Activated CD8-positive, alpha-beta memory T cell treated with anti-CD3 and anti-CD28 coated beads, Interleukin-2, amount 50 U/mL, for 1 hour (primary cell): ENCODE measurements around the gene FANCE.

Source experiments
- DNase-seq: peaks from one replicate; pipeline ENCODE4 v3.0.0-alpha.2; 2020; ENCODE audit errors: extremely low read depth

Gene FANCE

DNA sequence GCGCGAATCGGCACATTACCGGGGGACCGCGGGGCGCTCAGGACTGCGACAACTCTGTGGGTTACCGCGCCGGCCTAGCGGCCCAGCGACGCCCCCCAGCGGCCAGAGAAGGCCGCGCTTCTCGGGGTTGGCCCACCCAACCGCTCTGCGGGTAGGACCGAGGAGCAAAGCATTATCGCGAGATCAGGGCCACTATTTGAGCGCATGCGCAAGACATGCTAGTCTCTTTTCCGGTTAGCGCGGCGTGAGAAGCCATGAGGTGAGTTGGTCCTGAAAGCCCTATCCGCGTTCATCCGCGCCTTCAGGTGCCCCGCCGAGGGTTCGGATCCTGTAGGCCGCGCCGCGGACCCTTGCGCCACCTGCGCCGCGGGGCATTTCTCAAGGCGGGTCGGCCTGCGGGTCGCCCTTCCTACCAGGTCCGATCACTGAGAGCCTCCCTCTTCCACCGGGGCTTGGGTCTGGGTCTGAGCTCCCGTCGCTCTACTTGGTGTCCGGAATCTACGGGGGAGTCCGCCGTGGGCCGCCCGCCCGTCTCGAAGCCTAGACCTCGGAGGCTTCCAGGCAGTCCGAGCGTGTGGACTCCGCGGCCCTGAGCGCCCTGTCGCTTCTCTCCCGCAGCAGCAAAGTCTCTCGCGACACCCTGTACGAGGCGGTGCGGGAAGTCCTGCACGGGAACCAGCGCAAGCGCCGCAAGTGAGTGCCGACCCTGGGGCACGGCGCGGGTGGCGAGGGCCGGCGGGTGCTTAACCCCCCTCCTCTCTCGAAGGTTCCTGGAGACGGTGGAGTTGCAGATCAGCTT, 16.2 kb downstream of the FANCE start, which contains the start of gene RPL10A:
RPL10A (plus strand) TSS at position 221 of the 799 bp plus-strand sequence; CDS start at position 255, 34 bp downstream.
- peak; percentile 94 for DNase-seq

DNA sequence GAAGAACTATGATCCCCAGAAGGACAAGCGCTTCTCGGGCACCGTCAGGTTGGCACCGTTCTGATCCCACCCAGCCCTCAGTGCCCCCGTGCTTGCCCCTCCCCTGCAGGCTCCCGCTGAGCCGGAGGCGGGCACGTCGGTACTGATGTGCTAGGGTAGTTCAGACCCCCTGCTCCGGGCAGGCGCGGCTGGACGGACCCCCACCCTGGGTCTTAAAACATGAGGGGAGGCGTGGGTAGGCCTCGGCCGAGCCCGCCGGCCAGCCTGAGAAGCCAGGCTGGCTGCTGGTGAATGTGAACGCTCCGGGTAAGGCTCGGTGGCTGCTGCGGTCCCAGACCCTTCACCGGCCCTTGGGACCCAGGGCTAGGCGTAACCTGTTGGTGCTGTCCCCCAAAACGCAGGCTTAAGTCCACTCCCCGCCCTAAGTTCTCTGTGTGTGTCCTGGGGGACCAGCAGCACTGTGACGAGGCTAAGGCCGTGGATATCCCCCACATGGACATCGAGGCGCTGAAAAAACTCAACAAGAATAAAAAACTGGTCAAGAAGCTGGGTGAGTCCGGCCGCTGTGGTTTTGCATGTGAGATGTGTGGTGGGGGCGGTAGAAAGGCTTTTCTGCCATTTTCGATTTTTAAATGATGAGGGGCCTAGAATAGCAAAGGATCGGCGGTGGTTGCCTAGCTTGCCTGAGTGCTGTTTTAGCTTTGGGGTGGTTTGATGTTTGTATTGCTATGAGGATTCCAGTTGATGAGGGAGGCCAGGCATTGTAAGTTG, 17.0 kb downstream of the FANCE start:
- DNase-seq: no peak

DNA sequence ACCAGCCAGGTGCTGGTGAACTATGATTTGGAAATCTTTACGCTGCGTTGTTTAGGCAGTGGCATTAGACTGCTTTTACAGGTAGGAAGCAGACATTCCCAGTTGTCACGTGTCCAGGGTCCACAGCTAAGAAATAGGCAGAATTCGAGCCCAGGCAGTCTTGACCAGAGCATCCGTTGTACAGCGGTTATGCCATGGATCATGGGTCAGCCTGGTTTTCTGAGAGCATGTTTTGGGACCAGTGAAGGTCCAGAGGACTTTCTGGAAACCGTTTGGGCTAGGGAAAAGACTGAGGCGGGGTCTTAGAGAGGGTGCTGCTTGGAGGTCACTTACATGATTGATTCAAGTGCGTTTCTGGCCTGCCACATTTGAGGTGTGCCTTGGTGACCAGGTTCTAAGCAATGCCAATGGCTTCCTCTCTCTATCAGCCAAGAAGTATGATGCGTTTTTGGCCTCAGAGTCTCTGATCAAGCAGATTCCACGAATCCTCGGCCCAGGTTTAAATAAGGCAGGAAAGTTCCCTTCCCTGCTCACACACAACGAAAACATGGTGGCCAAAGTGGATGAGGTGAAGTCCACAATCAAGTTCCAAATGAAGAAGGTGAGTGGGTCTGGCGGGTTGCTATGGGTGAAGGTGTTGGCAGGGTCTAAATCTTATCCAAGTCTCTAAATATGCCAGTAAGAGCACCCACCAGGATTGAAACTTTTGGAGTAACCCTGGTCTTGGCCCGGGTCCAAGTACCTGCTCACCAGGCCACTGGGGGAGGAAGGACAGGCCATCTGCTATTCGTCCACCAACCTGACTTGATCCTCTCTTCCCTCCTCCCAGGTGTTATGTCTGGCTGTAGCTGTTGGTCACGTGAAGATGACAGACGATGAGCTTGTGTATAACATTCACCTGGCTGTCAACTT, 17.9 kb downstream of the FANCE start:
- no peak for DNase-seq

DNA sequence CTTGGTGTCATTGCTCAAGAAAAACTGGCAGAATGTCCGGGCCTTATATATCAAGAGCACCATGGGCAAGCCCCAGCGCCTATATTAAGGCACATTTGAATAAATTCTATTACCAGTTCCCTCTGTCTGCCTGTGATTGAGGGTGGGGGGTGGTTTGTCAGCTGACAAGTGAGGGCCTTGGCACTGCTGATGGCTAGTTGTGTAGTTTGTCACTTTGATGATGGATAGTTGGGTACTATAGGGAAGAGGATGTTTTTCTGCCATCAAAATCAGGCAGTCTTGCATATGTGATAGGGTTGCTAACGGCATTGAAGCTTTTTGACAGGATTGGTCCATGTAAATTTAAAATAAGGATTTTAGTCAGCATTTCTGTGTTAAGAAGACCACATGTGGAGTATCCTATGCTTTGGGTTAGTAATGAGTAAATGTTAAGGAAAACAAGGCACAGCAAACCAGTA, 18.6 kb downstream of the FANCE start:
- DNase-seq: no peak

DNA sequence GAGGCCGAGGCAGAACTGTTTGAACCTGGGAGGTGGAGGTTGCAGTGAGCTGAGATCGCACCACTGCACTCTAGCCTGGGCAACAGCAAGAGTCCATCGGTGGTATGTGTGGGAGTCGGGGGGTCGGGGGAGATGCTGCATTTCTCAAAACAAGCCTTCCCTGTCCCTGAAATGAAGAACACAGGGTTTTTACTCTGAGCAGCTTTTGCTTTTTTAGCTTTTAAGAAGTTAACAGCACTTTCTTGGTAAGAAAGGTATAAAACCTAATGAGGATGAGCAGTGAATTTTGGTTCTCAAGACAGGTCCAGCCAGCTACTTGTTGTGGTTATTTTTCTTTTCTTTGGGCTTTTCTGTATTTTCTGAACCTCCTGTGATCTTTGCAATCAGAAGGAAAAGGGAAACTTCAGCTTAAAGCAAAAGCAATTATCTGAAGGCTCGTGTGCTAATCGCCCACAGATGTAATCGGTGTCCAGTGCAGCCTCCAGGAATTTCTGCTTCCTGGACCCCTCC, 19.8 kb downstream of the FANCE start:
- no peak for DNase-seq

DNA sequence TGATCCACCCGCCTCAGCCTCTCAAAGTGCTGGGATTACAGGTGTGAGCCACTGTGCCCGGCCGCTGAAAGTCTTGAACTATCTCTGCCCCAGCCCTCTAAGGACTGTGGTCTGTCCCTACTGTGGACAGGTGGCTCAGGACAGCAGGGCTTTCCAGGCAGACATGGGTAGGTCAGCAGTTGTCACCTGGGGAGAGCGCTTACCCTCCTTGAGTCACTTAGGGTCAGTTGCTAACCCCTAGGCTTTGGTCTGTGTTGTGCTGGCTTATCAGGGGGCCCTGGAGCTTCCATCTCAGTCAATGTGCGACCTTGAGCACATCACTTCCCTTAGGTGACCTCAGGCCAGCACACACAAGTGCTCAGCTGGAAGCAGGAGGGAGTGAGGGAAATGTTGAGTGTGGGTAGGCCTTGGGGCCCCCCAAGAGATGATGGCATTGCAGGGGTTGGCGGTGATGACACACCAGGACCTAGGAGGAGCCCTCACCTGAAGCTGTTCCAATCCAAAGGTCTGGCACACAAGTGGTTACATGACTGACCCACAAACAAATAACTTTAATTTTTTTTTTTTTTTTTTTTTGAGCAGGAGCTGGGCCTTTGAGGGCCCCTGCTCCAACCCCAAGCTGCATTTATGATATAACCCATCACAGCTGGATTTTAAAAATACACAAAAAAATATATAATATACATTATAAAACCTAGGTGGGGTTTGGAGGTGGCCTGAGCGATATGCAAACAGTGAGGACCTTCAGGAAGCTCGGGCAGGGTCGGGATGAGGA, 21.1 kb downstream of the FANCE start:
- no peak for DNase-seq

DNA sequence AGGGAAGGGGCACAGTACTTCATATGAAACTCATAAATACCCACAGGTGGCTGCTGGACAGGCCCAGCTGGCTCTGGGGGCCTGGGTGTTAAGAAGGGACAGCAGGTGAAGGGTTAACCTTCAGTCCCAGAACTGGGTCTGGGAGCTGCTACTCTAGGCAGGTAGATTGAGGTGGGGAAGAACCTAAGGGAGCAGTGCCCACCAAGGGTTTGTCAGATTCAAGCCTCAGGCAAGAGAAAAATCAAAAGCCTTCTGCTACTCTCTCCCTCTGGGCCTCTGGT, 21.7 kb downstream of the FANCE start:
- no peak for DNase-seq

DNA sequence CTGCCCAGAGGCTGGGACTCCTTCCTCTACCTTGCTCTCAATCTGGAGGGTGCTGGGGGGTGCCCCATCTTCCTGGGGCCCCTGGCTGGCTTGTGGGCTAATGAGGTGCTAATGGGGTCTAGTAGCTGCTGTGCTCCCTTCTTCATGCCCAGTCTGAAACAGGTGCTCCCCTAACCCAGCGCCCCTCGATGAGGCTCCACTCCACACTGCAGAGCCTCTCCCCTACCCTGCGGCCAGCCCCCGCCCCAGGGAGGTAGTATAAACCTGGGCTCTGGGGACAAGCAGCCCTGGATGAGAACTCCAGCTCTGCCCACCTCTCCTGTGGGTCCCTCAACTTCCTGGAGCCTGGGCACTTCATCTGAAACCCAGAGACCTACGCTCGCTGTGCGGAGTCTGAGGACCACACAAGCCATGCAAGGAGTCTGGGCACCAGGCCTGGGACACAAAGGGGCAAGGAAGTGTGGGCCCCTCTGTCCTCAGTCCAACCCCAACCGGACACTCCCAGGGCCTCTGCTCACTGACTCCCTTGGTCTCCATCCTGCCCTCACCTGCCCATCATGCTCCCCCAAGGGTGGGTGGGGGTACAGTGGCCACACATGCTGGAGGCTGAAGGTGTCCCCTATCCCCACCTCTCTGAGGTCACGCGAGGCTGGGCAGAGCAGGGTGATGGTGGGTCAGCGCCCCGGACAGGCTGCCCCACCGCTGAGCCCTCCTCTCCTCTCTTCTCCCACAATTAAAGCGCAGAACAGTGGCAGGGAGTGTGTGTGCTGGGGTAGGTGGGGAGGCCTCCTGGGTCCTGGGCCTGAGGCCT, 22.2 kb downstream of the FANCE start:
- no peak for DNase-seq

DNA sequence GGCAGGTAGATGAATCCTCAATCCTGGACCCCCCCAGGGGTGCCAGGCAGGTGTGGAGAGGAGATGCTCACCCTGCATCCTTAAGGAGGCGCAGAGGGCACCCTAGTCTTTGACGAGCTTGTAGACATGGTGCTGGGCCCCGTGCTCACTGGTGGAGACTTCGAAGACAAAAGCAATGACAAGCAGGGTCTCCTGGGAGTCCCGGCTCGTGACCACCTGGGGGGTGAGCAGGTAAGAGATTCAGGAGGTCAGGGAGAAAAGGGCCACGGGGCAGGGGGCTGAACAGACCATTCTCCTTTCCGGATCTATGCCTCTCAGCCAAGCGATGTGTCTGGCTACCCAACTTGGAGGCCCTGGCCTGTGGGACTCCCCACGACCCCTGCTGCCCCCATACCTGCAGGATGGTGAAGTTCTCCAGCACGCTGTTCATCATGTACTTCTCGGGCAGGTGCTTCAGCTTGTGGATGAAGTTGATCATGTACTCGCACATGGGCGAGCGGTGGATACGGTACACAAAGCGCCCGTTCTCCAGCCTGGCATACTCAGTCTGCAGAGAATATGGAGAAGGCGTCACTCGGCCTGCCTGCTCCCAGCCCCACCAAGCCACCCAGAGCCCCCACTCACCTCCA, 22.9 kb downstream of the FANCE start:
- no peak for DNase-seq

DNA sequence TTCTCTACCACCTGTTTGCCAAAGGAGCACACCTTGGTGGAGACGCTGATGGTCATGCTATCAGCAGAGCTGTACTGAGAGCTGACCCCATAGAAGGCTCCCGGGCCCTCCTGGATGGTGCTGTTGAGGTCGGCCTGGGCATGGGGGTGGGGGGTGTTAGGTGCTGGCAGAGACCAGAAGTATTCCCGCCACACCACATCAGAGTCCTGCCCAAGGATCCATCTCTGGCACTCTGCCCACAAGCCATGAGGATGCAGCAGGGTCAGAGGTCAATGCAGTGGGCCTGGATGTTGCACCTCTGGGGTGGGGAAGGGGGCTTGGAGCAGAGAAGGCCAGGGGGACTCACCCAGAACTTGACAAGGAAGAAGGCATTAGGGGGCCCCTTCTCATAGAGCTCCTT, 23.4 kb downstream of the FANCE start:
- no peak for DNase-seq

DNA sequence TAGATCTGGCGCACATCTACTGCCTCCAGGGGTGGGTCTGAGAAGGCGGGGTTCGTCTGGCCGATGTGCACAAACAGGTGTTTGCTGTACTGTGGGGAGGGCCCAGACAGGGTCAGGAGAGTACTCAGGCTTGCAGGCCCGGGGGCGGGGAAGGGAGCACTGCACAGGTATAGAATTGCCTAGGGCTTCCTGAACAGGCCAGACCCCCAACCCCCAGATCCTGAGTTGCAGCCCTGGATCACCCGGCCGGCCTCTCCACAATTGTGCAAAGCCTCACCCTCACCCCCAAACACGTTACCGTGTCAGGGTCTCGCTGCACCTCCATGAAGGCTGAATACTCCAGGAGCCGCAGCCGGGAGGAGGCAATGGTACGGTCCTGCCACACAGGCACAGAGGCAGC, 23.9 kb downstream of the FANCE start:
- DNase-seq: no peak

DNA sequence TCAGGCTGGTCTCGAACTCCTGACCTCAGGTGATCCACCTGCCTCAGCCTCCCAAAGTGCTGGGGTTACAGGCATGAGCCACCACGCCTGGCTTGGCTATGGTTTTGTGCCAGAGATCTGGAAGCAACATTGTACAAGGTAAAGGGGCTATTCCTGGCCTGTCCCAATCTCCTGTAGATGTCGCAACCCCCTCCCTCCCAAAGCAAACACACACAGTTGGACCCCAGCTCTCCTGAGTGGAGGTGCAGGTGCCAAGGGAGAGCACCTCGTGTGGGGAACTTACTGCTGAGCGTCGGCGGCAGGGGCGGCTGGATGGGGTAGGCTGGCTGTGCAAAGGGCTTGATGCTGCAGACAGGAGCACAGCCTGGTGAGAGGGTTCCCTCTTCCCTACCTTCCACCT, 24.9 kb downstream of the FANCE start:
- no peak for DNase-seq

DNA sequence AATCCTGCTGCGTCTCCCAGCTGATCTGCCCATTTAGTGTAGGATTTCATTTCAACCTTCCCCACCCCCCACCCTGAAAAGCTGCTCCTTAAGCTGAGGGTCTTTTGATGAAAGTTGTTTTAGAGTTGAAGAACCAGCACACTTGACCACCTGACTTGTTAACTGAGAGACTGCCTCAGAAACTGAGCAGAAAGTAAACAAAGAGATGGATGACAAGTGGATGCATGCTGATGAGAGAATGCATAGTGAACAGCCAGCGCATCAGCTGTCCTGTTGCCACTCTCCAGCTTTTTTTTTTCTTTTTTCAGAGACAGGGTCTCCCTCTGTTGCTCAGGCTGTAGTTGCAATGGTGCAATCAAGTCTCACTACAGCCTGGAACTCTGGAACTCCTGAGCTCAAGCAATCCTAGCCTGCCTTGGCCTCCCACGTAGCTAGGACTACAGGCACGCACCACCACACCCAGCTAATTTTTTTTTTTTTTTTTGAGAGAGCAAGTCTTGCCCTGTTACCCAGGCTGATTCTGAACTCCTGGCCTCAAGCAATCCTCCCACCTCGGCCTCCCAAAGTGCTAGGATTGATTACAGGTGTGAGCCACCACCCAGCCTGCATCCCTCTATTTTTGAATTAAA, 25.5 kb downstream of the FANCE start:
- no peak for DNase-seq

DNA sequence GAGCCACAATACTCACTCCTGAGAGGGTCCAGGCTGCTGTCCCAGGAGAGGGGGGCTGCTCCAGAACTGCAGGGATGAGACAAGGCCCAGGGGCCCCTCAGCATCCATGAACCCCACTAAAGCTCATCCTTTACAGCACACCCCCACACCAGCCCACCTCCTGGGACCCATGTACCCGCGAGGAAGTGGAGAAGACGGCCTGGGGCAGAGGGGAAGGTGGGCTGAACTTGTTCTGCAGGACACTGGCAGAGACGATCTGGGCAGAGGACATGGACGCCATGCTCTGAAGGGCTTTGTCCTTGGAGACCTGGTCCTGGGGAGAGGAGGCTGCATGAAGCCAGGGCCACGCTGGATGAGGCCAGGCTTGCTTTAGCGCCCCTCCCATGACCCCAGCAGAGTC, 26.1 kb downstream of the FANCE start:
- DNase-seq: no peak

DNA sequence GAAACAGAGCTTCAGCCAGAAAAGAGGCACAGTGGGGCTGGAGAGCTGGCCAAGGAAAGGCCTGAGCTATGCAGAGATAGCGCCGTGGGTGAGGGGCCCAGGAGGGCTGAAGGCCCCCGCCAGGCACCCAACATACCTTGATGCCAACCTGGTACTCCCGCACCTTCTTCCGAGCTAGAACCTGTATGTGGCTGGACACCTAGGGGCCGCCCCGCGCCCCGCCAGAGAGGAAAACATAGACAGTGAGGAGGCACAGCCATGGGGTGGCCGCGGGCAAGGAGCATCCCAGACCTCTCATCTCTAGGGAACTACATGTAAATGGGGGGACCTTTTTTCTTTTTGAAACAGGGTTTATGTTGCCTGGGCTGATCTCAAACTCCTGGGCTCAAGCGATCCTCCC, 28.0 kb downstream of the FANCE start:
- no peak for DNase-seq

DNA sequence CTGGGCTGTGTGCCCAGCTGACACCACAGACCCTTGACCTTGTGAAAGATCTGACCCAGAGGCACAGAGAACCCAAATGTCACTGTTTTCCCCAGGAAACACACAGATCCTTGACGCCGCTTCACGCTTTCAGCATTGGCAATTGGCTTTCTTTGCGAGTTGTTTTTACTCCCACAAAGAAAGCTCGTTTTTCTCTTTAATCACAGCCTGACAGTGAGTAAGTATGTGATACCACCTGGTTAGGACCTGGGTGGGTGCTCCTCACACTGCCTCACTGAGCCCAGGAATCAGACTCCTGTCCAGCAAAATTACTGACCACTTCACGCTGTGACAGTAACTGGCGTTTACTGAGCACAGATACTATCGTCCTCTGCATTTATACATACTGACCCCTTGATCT, 29.1 kb downstream of the FANCE start:
- DNase-seq: no peak

DNA sequence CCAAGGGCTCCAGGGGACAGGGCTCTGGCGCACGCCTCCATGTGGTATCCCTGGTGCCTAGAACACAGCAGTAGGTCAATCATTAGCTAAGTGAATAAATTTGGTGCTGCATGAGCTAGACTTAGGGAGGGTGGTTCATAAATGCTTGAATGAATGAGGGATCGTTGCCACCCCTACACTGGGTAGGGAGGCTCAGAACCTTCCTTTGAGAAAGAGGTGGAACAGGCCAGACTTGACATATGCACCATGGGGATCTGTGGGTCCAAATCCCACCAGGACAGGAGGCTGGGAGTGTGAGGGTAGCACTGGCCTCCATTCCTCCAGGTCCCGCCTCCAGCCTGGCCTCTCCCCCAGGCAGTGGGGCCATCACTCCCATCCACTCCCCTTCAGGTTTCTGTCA, 30.9 kb downstream of the FANCE start:
- no peak for DNase-seq

DNA sequence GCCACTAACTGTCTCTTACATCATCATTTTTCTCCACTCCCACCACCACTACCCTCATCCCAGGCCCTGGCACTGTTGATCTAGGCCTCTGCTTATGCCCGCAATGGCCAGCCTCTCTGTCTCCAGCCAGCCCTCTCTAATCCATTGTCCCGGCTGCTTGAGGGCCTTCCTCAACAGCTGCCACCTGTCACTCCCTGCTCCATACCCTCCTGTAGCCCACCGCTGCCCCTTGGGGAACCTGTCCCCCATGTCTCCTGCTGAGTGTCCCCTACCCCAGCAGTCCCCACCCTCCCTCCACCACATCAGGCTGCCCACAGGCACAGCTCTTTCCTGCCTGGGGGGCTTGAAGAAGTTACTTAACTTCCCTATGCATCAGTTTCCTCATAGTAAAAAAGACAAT, 31.4 kb downstream of the FANCE start:
- DNase-seq: no peak

DNA sequence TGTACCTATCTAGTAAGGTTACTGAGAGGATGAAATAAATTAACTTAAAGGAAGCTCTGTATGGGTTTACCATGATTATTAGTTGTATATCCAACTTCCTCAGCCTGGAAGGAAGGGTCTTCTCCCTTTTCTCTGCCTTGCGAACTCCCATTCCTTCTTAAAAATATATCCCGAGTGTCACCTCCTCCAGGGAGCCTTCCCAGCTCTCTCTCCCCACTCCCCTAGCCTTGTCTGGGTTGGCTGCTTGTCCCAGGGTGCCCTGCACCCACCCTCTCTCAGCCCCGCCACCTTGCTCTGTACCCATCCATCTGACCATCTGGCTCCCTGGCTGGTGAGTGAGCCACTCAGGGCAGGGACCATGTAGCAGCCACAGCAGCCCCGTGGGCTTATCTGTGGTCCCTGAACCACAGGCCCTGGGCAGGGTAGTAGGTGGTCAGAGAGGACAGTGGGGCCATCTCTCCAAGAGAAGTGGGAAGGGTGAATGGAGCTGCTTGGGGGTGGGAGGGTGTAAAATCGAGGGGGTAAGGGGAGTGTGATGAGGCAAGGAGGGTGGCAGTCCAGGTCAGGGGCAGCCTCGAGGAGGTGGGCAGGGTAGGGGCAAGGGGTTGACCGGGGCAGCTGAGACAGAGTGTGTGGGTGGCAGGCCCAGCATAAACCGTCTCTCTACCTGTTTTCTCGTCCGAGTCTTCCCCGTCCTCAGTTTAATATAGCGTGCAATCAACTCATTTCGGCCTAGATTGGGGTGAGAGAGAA, 31.9 kb downstream of the FANCE start:
- DNase-seq: no peak
